Measurements from ENCODE around the gene ZNF385B.

DNA sequence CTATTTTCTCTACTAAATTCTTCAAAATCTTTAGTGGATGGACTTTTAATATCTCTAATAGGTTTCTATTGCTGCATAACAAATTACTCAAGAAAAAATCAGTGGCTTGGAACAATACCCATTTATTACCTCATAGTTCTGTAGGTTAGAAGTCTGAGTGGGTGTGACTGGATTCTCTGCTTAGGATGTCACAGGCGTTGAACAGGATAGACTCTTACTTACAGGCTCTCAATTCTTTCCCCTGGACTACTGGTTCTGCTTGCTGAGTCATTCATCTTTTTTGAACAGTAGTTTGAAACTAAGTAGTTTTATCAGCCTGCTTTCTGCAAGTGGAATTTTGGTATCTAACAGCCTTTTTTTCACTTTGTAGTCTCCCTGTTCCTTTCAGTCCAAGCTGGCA is 265.4 kb downstream of the ZNF385B start:
- TF ChIP-seq POLR2A (IDR thresholded peaks at IDR 0.05) (no peak), EP300 (IDR thresholded peaks at IDR 0.05) (no peak)

Measured in ovary (tissue), 1 donor.